Neural progenitor cell (in vitro differentiated cells): ENCODE data around the gene NFASC.

ENCODE experiments used
- EZH2 ChIP-seq: fragments of 200-600 bp; sonication (generic); IDR thresholded peaks from 2 replicates; pipeline ENCODE4 v1.6.1; 2017; ENCODE audit warnings: antibody characterized with exemption, mild to moderate bottlenecking, moderate library complexity
- TF ChIP-seq, protein P1 (sequence below): fragments of 200-600 bp; sonication (generic); IDR thresholded peaks from 2 replicates; pipeline ENCODE4 v1.5.1; 2017; ENCODE audit warnings: antibody characterized with exemption, mild to moderate bottlenecking

DNA sequence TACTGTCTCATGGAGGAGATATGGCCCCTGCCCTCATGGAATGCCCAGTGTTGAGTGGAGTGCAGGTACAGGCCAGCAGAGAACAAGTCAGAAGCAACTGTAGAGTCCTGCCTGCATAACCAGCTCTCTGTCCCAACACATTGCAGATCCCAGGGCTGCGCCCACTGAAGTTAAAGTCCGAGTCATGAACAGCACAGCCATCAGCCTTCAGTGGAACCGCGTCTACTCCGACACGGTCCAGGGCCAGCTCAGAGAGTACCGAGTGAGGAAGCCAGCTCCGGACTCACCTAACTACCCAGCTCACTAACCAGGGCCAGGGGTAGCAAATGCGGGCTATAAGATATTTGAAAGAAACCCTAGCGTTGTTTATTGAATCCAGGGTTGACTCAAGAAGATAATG, 113.2 kb downstream of the NFASC start:
- TF ChIP-seq, protein P1, sequence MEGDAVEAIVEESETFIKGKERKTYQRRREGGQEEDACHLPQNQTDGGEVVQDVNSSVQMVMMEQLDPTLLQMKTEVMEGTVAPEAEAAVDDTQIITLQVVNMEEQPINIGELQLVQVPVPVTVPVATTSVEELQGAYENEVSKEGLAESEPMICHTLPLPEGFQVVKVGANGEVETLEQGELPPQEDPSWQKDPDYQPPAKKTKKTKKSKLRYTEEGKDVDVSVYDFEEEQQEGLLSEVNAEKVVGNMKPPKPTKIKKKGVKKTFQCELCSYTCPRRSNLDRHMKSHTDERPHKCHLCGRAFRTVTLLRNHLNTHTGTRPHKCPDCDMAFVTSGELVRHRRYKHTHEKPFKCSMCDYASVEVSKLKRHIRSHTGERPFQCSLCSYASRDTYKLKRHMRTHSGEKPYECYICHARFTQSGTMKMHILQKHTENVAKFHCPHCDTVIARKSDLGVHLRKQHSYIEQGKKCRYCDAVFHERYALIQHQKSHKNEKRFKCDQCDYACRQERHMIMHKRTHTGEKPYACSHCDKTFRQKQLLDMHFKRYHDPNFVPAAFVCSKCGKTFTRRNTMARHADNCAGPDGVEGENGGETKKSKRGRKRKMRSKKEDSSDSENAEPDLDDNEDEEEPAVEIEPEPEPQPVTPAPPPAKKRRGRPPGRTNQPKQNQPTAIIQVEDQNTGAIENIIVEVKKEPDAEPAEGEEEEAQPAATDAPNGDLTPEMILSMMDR, result no peak
- TF ChIP-seq EZH2, result no peak
